HG03097 (cell line): ENCODE data around the gene KCNJ3.
"Not testable (repeated sequence)": the region's sequence is repeated elsewhere in the genome, so short reads cannot be mapped to it uniquely, and the experiment has no call there.

Experiments
- ATAC-seq: cut with Tn5 transposase; IDR thresholded peaks from one replicate; pipeline ENCODE4 v1.9.1; 2021; ENCODE audit not compliant: unreplicated experiment, low FRiP score

Gene KCNJ3

DNA sequence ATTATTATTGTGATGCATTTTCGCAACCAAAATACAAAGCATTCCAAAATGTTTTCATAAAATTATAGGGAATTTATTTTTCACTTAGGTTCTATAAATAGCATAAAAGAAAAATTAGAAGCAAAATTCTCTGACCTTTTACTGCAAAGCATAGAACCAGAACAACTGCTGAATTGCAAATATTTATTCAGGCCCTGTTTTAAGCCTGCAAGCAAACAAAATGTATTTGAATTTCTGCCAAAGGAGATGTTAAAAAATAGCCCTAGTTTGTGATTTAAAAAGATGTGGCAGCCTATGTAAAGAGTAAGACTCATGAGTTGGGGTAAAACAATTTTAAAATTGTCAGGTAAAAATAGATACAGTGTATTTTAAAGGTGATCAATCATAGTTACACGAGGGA lies 138.1 kb downstream of the KCNJ3 start:
- no peak for ATAC-seq

DNA sequence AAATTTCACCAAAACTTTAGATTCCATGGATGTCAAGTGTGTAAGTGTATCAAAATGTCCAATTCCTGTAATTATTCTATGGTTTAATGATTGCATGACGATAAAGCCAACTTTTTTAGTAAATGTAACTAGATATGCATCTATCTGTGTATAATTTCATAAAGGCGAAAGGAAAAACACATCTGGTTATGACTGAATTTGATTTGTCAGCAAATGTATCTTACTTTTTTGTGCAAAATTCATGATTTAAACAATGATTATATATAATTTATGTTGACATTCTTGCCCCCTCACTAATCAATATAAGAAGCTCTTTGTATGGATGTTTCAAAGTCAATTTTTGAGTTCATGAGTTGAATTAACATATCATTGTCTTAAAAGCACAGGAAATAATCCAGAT lies 138.5 kb downstream of the KCNJ3 start:
- no peak for ATAC-seq

DNA sequence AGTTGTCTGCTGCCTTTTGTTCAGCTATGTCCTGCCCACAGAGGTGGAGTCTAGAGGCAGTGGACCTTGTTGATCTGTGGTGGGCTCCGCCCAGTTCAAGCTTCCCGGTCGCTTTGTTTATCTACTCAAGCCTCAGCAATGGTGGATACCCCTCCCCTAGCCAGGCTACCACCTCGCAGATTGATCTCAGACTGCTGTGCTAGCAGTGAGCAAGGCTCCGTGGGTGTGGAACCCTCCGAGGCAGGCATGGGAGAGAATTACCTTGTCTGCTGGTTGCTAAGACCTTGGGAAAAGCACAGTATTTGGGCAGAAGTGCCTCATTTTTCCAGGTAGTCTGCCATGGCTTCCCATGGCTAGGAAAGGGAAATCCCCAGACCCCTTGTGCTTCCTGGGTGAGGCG lies 146.0 kb downstream of the KCNJ3 start:
- no peak for ATAC-seq

DNA sequence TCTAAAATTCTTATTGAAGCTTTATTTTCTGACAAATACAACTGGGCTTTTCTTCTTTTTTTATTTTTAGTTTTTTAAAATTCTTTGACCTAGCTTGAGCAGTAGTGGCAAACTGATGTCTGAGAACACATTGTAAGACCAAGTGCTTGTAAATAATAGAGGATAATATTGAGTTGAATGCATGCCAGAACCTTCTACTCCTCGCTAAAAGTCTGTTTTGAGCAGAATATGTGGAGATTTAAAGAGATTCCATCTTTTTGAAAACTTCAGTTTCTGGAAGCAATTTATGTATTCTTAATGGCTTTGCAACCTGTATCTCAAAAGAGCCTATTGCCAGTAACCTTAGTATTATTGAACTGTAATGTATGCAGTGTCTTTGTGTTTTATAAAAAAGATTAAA lies 148.3 kb downstream of the KCNJ3 start:
- ATAC-seq = no peak

DNA sequence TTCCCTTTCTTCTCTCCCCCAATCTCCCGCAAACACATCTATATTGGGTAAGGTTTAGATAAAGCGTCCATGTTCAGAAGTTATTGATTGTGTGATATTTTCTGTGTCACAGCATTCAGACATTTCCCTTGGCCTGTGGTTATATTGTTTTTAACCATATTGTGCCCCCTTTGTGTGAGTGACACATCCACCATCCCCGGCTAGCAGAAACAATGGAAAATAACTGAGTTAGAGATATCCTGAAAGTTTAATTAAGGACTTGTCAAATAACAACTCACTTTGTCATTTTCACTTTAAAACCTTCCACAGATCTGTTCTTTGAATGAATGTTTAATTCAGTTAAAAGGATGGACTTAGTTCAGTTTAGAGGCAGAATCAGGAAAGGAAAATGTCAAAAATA lies 151.0 kb downstream of the KCNJ3 start:
- ATAC-seq = no peak

DNA sequence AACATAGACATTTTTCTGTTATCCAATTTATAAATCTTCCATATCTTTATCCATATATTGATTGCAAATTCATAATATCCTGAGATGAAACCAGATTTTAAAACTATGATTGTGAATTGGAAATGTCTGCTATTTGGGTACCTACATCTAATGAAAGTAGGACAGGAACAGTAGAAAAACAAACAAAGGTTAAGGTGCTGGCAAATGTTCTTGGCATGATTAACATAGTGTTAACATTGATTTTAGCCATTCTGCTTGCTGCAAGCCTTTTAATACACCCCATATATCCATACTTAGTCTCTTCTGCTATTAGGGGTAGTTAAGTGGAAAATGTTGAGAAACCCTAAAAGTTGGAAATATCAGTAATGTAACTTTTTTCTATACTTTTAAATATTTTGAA lies 152.0 kb downstream of the KCNJ3 start:
- no peak for ATAC-seq

DNA sequence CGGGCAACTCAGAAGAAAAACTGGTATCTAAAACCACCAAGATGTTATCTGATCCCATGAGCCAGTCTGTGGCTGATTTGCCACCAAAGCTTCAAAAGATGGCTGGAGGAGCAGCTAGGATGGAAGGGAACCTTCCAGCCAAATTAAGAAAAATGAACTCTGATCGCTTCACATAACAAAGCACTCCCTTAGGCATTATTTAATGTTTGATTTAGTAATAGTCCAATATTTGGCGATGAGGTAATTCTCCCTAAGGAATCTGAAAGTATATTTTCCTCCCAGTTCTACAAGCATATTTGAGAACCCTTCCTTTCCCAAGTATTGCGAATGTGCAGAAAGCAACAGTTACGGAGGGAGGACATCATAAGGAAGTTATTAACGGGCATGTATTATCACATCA lies 156.6 kb downstream of the KCNJ3 start:
- ATAC-seq = no peak

DNA sequence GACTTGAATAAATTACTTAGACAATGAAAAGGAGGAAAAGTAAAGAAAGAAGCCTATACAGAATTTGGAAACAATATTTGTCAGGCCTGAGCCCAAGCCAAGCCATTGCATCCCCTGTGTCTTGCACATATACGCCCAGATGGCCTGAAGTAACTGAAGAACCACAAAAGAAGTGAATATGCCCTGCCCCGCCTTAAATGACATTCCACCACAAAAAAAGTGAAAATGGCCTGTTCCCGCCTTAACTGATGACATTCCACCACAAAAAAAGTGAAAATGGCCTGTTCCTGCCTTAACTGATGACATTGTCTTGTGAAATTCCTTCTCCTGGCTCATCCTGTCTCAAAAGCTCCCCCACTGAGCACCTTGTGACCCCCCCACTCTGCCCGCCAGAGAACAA lies 168.7 kb downstream of the KCNJ3 start:
- not testable (repeated sequence) for ATAC-seq

DNA sequence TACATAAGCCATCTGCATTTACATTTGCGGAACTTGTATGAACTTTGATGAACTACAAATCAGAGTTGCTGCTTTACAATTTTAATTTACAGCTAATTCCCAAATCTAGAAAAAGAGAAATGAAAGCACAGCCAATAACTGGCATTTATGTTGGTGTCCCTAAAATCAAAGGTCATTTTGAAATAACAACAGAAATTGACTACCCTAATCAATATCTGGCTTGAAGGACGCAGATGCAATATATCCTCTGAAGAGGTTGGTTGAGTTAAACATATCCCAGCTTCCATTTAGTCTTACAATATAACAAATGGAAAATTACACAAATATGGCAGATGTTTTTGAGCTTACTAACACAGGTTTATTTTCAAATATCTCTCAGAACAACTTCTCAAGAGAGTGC lies 177.5 kb downstream of the KCNJ3 start:
- ATAC-seq = no peak

DNA sequence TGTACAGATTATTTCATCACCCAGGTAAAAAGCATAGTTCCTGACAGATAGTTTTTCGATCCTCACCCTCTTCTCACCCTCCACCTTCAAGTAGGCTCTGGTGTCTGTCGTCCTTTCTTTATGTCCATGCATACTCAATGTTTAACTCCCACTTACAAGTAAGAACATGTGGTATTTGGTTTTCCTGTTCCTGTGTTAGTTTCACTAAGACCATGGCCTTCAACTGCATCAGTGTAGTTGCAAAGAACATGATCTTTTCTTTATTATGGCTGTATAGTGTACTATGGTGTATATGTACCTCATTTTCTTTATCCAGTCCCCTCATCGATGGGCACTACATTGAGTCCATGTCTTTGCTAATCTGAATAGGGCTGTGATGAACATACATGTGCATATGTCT lies 184.2 kb downstream of the KCNJ3 start:
- no peak for ATAC-seq

DNA sequence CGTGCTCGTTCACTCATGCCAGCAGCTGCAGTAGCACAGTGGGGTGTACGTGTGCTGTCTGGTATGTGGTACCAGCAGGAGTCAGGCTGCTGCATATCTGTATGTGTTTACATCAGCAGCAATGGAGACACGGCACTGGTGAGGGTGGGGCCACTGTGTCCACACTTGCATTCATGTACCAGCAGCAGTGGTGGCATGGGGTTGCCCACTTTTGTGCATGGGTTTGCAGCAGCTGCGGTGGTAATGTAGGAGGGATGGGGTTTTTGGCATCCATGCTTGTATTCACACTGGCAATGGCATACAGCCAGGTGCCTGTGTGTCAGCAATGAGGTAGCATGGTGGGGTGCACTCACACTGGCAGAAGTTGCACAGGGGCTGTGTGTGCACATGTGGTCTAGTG lies 187.8 kb downstream of the KCNJ3 start:
- no peak for ATAC-seq

DNA sequence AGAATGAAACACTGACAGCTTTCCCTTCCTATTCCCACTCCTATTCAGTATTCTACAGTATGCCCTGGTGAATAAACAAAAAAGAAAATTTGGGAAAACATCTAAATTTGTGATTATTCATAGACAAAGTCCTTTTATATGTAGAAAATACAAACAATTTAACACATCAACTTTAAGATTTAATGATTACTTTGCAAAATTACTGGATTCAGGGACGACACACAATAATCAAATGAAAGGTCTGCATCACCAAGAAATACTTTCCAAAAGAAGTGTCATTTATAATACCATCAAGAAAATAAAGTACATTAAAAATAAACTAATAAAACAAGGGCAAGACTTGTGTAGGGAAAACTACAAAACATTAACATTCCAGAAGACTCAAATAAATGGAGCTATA lies 199.8 kb downstream of the KCNJ3 start:
- no peak for ATAC-seq

DNA sequence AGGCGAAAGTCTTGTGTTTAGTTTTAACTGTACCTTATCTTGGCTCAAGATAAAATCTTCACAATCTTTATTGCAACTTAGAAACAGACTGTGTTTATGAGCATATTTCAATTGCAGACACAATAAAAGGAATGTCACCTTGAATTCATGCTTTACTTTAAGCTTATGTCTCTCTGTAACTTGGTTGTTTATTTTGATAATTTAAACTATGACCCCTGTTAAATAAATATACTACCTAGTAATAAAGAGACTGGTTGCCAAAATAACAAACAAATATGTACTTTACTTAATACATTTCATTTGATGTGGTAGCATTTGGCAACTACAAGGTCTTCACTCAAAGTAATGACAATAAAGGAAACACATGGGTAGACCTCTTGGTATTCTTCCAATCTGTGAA lies 202.6 kb downstream of the KCNJ3 start:
- ATAC-seq = no peak
